B cell (primary cell): ENCODE measurements around the gene SLC25A48. TPM values are rescaled to one million over a fixed set of nuclear protein-coding genes. Genes with fewer than 3 reads are reported as not detected.

Experiments
- ATAC-seq: fragments of 200-7000 bp; cut with Tn5 transposase; one replicate; pipeline ENCODE4 v1.10.0; 2021; ENCODE audit warnings: low read depth, mild to moderate bottlenecking, moderate number of reproducible peaks, moderate library complexity
- CTCF ChIA-PET: fragments of 350-600 bp; sonication (Branson Sonifier 250); formaldehyde crosslinking; loops from one replicate; lab custom pipeline; 2021; ENCODE audit warnings: antibody characterized with exemption, inconsistent platforms; lab: Charles Lee
- POLR2A ChIA-PET: fragments of 350-600 bp; sonication (Branson Sonifier 250); formaldehyde crosslinking; loops from one replicate; lab custom pipeline; 2021; ENCODE audit warnings: antibody characterized with exemption; lab: Charles Lee
- DNase-seq: peaks from one replicate; pipeline ENCODE4 v3.0.0; 2013
- H2AFZ ChIP-seq: 2 replicates; pipeline ENCODE4 v1.6.1; 2012; ENCODE audit warnings: mild to moderate bottlenecking, low read depth, low read length; ENCODE audit not compliant: insufficient read depth, poor library complexity, severe bottlenecking
- H3K27ac ChIP-seq, 2 donors: 1 replicate in 1 of 2; 2 replicates in 1 of 2; pipeline ENCODE4 v1.5.1; 2012 to 2013; ENCODE audit warnings: low read length in 2 of 2, mild to moderate bottlenecking in 2 of 2, moderate library complexity in 1 of 2
- H3K27me3 ChIP-seq, 4 experiments: fragments of 200-600 bp in 1 of 4; sonication (generic) in 1 of 4; replicated peaks in 1 of 4; 1 replicate in 2 of 4; 2 replicates in 2 of 4; pipeline versions ENCODE4 v1.6.1 to v1.7.0; 2013 to 2016; ENCODE audit warnings: low read length in 3 of 4, mild to moderate bottlenecking in 2 of 4, mixed read lengths in 1 of 4, moderate library complexity in 1 of 4; ENCODE audit not compliant: insufficient read depth in 4 of 4, control insufficient read depth in 3 of 4; ENCODE audit errors: control extremely low read depth in 1 of 4
- H3K36me3 ChIP-seq, 2 experiments: replicated peaks in 1 of 2; 1 replicate in 1 of 2; 2 replicates in 1 of 2; pipeline versions ENCODE4 v1.6.1 to v1.7.1; 2013; ENCODE audit warnings: low read length in 1 of 2; ENCODE audit not compliant: insufficient read depth in 2 of 2, control insufficient read depth in 1 of 2; ENCODE audit errors: control extremely low read depth in 1 of 2, extremely low read depth in 1 of 2
- H3K4me1 ChIP-seq, 2 donors: fragments of 200-600 bp in 1 of 2; sonication (generic) in 1 of 2; 1 replicate in 1 of 2; 2 replicates in 1 of 2; pipeline versions ENCODE4 v1.5.1 to v1.6.1; 2013 to 2017; ENCODE audit warnings: low read length in 2 of 2; ENCODE audit not compliant: control insufficient read depth in 2 of 2, insufficient read depth in 2 of 2
- H3K4me2 ChIP-seq: replicated peaks from 2 replicates; pipeline ENCODE3; 2012; ENCODE audit warnings: mild to moderate bottlenecking, low read depth, low read length; ENCODE audit not compliant: poor library complexity, severe bottlenecking
- H3K4me3 ChIP-seq, 5 experiments: fragments of 200-600 bp in 1 of 5; sonication (generic) in 1 of 5; 1 replicate in 3 of 5; 2 replicates in 2 of 5; pipeline versions ENCODE4 v1.5.1 to v1.7.0; 2011 to 2016; ENCODE audit warnings: low read length in 4 of 5, mild to moderate bottlenecking in 4 of 5, low read depth in 2 of 5, control low read depth in 1 of 5, moderate library complexity in 1 of 5; ENCODE audit not compliant: insufficient read depth in 1 of 5; ENCODE audit errors: control extremely low read depth in 1 of 5, extremely low read depth in 1 of 5
- H3K79me2 ChIP-seq: fragments of 200-600 bp; sonication (generic); one replicate; pipeline ENCODE4 v1.6.0; 2016; ENCODE audit warnings: low read length; ENCODE audit not compliant: control insufficient read depth, insufficient read depth
- H3K9ac ChIP-seq: fragments of 200-600 bp; sonication (generic); 2 replicates; pipeline ENCODE4 v1.6.1; 2017; ENCODE audit warnings: mild to moderate bottlenecking, low read length, moderate library complexity
- H3K9me3 ChIP-seq, 3 donors: one replicate each; pipeline versions ENCODE4 v1.6.1 to v1.7.1; 2013; ENCODE audit warnings: low read length in 2 of 3; ENCODE audit not compliant: control insufficient read depth in 2 of 3, insufficient read depth in 1 of 3; ENCODE audit errors: control extremely low read depth in 1 of 3
- H4K20me1 ChIP-seq: 2 replicates; pipeline ENCODE4 v1.6.0; 2012; ENCODE audit warnings: mild to moderate bottlenecking, low read length; ENCODE audit not compliant: insufficient read depth, control insufficient read depth, poor library complexity, severe bottlenecking
- H3K27ac Mint-ChIP-seq: one replicate; pipeline ENCODE4 v1.8.0; 2021; ENCODE audit warnings: mixed read lengths
- H3K27me3 Mint-ChIP-seq: one replicate; pipeline ENCODE4 v1.8.0; 2021; ENCODE audit warnings: mixed read lengths
- H3K4me1 Mint-ChIP-seq: one replicate; pipeline ENCODE4 v1.8.0; 2021; ENCODE audit warnings: mixed read lengths
- H3K4me3 Mint-ChIP-seq: one replicate; pipeline ENCODE4 v1.8.0; 2021; ENCODE audit warnings: mixed read lengths
- H3K9me3 Mint-ChIP-seq: one replicate; pipeline ENCODE4 v1.8.0; 2022; ENCODE audit warnings: mixed read lengths; ENCODE audit not compliant: insufficient read depth
- EZH2 ChIP-seq: IDR thresholded peaks from 2 replicates; pipeline ENCODE4 v1.6.1; 2012; ENCODE audit warnings: borderline replicate concordance, low read depth, mild to moderate bottlenecking, moderate library complexity, low read length; ENCODE audit not compliant: insufficient read depth, poor library complexity, severe bottlenecking
- WGBS: methylation state at CpG from one replicate; pipeline ENCODE4 v1.1.5; 2013; ENCODE audit warnings: missing lambda C conversion rate; ENCODE audit not compliant: insufficient coverage; 5-methylcytosine and 5-hydroxymethylcytosine counted together
- intact Hi-C: fragments of 100-400 bp; cut with micrococcal nuclease; formaldehyde crosslinking; loops from one replicate; pipeline ENCODE4 v1.10.0; 2022
- polyA plus RNA-seq: library from polyadenylated mRNA; depleted of rRNA; stranded (reverse); fragments of >200 nt; gene quantifications from 2 replicates; pipeline ENCODE4 v1.2.3, GENCODE V29; 2012
- total RNA-seq, 2 donors: library from RNA; stranded (reverse); fragments of 120-200 nt in 1 of 2; gene quantifications; 1 replicate in 1 of 2; 2 replicates in 1 of 2; pipeline versions ENCODE4 v1.2.3 to v1.2.4, GENCODE V29; 2013 to 2022
- TF ChIP-seq, protein P1 (sequence below): fragments of 200-600 bp; IDR thresholded peaks from one replicate; pipeline ENCODE4 v1.8.0; 2022; ENCODE audit warnings: antibody characterized with exemption, mild to moderate bottlenecking

Gene SLC25A48
- total and polyA plus RNA-seq, 2 donors (not counting 1 experiment from before 2014, with no cell fraction given): not detected

DNA sequence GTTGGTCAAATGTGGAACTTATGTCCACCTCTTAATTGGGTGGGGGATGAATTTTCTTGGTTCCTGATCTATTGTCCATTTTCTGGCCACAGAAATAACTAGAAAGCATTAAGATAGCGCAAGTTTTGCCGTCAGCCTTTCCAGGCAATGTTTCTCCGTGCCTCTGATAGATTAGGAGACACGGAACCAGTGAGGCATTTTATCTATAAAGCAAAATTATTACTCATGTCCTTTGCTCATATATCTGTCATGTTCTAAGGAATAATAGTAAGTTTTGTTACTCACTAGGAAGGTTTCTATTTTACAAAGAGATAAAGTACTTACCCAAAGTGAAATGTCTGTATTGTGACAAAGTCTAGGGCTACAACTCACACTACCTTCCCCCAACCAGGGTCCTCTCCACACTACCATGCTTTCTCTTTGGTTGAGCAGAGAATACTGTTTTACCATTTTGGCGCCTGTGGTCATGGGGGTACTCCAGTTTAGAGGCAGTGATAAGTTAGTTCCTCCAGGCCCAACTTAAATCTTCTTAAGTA lies 81.1 kb downstream of the SLC25A48 start:
- H3K9me3 ChIP-seq: no peaks in the 10 kb centered on the region
- ATAC-seq: no peak
- H3K4me1 ChIP-seq: no peaks in the 10 kb centered on the region
- no peak for DNase-seq
- POLR2A ChIA-PET: no interaction called here
- CTCF ChIA-PET: no interaction called here
- no peaks in the 10 kb centered on the region for H4K20me1 ChIP-seq
- H3K27ac ChIP-seq: no peak overlapping the region
- H2AFZ ChIP-seq: no peak overlapping the region
- intact Hi-C loops: no loop called here
- Mint-ChIP-seq H3K27ac (no peak overlapping the region), H3K4me1 (no peaks in the 10 kb centered on the region), H3K9me3 (peaks cover 1% of the 10 kb centered on the region), H3K4me3 (no peak overlapping the region), H3K27me3 (peaks cover 65% of the 10 kb centered on the region)
- no peak overlapping the region for H3K4me2 ChIP-seq
- WGBS: 100% methylated on average over 3 of the region's 5 CpGs
- no peak overlapping the region for H3K4me3 ChIP-seq
- no peak overlapping the region for H3K9ac ChIP-seq
- no peaks in the 10 kb centered on the region for H3K79me2 ChIP-seq
- TF ChIP-seq, protein P1, sequence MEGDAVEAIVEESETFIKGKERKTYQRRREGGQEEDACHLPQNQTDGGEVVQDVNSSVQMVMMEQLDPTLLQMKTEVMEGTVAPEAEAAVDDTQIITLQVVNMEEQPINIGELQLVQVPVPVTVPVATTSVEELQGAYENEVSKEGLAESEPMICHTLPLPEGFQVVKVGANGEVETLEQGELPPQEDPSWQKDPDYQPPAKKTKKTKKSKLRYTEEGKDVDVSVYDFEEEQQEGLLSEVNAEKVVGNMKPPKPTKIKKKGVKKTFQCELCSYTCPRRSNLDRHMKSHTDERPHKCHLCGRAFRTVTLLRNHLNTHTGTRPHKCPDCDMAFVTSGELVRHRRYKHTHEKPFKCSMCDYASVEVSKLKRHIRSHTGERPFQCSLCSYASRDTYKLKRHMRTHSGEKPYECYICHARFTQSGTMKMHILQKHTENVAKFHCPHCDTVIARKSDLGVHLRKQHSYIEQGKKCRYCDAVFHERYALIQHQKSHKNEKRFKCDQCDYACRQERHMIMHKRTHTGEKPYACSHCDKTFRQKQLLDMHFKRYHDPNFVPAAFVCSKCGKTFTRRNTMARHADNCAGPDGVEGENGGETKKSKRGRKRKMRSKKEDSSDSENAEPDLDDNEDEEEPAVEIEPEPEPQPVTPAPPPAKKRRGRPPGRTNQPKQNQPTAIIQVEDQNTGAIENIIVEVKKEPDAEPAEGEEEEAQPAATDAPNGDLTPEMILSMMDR: no peak
- no peak for TF ChIP-seq EZH2
- H3K27me3 ChIP-seq: peaks cover 0 to 12% (median 2%) of the 10 kb centered on the region in 4 experiments
- H3K36me3 ChIP-seq: no peaks in the 10 kb centered on the region

DNA sequence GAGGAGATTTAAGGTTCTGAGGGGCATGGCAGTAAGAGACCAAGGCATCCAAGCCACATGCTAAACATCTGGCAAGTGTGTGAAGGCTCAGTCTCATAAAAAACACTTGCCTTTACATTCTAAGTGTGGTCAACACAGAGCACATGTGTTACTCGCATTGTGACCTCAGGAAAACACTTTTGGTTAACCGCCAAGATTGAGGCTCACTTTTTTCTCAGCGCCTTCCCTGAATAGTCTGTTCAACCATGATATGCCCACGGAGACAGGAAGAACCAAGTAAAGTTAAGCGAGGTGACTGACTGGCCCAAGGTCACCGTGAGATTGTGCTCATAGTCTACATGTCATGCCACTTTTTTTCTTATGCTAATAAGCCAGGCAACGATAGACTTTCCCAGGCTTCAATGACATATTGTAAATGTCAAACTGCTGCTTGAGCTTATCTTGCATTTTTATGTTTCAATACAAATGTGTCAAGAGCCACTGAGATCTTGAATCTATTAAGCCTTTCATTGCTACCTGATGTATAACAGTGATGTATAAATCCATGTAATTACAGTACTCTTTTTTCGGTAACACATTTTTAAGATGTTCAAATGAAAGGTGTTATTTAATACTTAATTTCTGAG lies 82.3 kb downstream of the SLC25A48 start:
- Histone ChIP-seq H3K27ac (no peak overlapping the region), H3K9me3 (no peaks in the 10 kb centered on the region), H2AFZ (no peak overlapping the region), H3K79me2 (no peaks in the 10 kb centered on the region), H3K36me3 (no peaks in the 10 kb centered on the region), H3K9ac (no peak overlapping the region), H3K4me3 (no peak overlapping the region), H3K27me3 (peaks cover 0 to 10% (median 5%) of the 10 kb centered on the region in 4 experiments), H3K4me1 (no peaks in the 10 kb centered on the region), H4K20me1 (no peaks in the 10 kb centered on the region), H3K4me2 (no peak overlapping the region)
- WGBS: 80% methylated on average over 6 of the region's 8 CpGs
- H3K4me1 Mint-ChIP-seq: no peaks in the 10 kb centered on the region
- H3K4me3 Mint-ChIP-seq: no peak overlapping the region
- TF ChIP-seq, protein P1: no peak
- no peak for TF ChIP-seq EZH2
- intact Hi-C loops: no loop called here
- ATAC-seq (no peak), DNase-seq (no peak)
- peaks cover 1% of the 10 kb centered on the region for H3K9me3 Mint-ChIP-seq
- H3K27me3 Mint-ChIP-seq: peaks cover 58% of the 10 kb centered on the region
- ChIA-PET POLR2A (no interaction called here), CTCF (no interaction called here)
- H3K27ac Mint-ChIP-seq: no peak overlapping the region
